Gastrocnemius medialis (tissue), 4 donors: ENCODE results near the gene MAGEB10. TPM values are rescaled to one million over a fixed set of nuclear protein-coding genes. Genes with fewer than 3 reads are reported as not detected.

Source experiments
- ATAC-seq, 2 donors: fragments of 150-250 bp; one replicate each; pipeline ENCODE4 v1.9.1; 2016
- DNase-seq, 2 donors: peaks; one replicate each; pipeline ENCODE4 v3.0.0-alpha.2; 2019
- H3K27ac ChIP-seq, 4 donors: fragments of 200-600 bp; sonication (generic); 1 replicate in 1 of 4; 2 replicates in 3 of 4; pipeline ENCODE4 v1.5.1; 2016 to 2018; ENCODE audit warnings: mild to moderate bottlenecking in 2 of 4, moderate library complexity in 1 of 4
- H3K27me3 ChIP-seq, 3 donors: fragments of 200-600 bp; sonication (generic) in 2 of 3; 1 replicate in 1 of 3; 2 replicates in 2 of 3; pipeline versions ENCODE4 v1.5.1 to v1.6.0; 2016 to 2019; ENCODE audit warnings: mild to moderate bottlenecking in 1 of 3, moderate library complexity in 1 of 3
- H3K36me3 ChIP-seq, 2 donors: fragments of 200-600 bp; sonication (generic) in 1 of 2; one replicate each; pipeline ENCODE4 v1.5.1; 2017 to 2018
- H3K4me1 ChIP-seq, 2 donors: fragments of 200-600 bp; sonication (generic) in 1 of 2; one replicate each; pipeline ENCODE4 v1.5.1; 2016 to 2017; ENCODE audit warnings: mild to moderate bottlenecking in 2 of 2
- H3K4me3 ChIP-seq, 4 donors: fragments of 200-600 bp; sonication (generic) in 3 of 4; 1 replicate in 1 of 4; 2 replicates in 3 of 4; pipeline ENCODE4 v1.5.1; 2016 to 2019; ENCODE audit warnings: mild to moderate bottlenecking in 2 of 4
- H3K9me3 ChIP-seq, 3 donors: fragments of 200-600 bp; sonication (generic) in 2 of 3; 1 replicate in 1 of 3; 2 replicates in 2 of 3; pipeline ENCODE4 v1.5.1; 2016 to 2019
- POLR2A ChIP-seq, 2 donors: fragments of 450-650 bp; IDR thresholded peaks; one replicate each; pipeline ENCODE4 v1.6.1; 2017; ENCODE audit warnings: antibody characterized with exemption in 2 of 2, mild to moderate bottlenecking in 2 of 2, moderate library complexity in 2 of 2
- in situ Hi-C, 4 donors: fragments of 200-750 bp; cut with MboI; loops; one replicate each; pipeline versions ENCODE4 v1.15.0 to v1.8.0; 2017; ENCODE audit warnings: low sequenced_read_pairs in 4 of 4
- intact Hi-C: fragments of 100-400 bp; cut with DNase I; formaldehyde crosslinking; loops from one replicate; pipeline ENCODE4 v1.15.1; 2023; ENCODE audit warnings: low total_unique reads
- total RNA-seq, 4 donors: library from RNA; depleted of rRNA; stranded (reverse); fragments of >200 nt; gene quantifications; one replicate each; pipeline versions ENCODE4 v1.1.0 to v1.2.3, GENCODE V29; 2016
- TF ChIP-seq, protein P1 (sequence below), 5 experiments: fragments of 450-650 bp in 3 of 5; fragments of 200-600 bp in 2 of 5; sonication (generic) in 2 of 5; IDR thresholded peaks in 4 of 5; conservative IDR thresholded peaks in 1 of 5; 1 replicate in 4 of 5; 2 replicates in 1 of 5; pipeline ENCODE4 v1.5.1; 2016 to 2019; ENCODE audit warnings: antibody characterized with exemption in 5 of 5, mild to moderate bottlenecking in 3 of 5, moderate library complexity in 3 of 5

Gene MAGEB10
- total RNA-seq, 4 donors from 2014 or later: not detected

DNA sequence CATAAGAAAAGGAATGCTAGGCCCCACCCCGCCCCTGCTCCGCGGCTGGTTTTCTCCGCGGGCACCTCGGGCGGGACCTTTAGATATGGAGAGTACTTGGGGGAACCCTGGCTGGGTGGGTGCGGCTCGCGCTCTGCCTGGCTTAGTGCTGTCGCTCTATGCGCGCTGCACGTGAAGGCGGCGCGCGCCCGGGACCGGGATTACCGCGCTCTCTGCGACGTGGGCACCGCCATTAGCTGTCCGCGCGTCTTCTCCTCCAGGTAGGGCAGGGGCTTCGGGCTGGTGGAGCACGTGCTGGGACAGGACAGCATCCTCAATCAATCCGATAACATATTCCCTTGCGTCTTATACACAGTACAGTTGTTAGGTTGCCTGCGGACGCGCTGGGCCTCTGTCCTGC is 56.0 kb downstream of the MAGEB10 start:
- no peak for ATAC-seq
- in situ Hi-C loops: no loop called here
- intact Hi-C loops: no loop called here
- Histone ChIP-seq H3K9me3 (no peaks in the 10 kb centered on the region), H3K27ac (no peak overlapping the region), H3K36me3 (no peaks in the 10 kb centered on the region), H3K4me1 (no peaks in the 10 kb centered on the region), H3K4me3 (no peak overlapping the region), H3K27me3 (no peaks in the 10 kb centered on the region)
- no peak for TF ChIP-seq POLR2A (IDR thresholded peaks at IDR 0.05)
- TF ChIP-seq, protein P1, sequence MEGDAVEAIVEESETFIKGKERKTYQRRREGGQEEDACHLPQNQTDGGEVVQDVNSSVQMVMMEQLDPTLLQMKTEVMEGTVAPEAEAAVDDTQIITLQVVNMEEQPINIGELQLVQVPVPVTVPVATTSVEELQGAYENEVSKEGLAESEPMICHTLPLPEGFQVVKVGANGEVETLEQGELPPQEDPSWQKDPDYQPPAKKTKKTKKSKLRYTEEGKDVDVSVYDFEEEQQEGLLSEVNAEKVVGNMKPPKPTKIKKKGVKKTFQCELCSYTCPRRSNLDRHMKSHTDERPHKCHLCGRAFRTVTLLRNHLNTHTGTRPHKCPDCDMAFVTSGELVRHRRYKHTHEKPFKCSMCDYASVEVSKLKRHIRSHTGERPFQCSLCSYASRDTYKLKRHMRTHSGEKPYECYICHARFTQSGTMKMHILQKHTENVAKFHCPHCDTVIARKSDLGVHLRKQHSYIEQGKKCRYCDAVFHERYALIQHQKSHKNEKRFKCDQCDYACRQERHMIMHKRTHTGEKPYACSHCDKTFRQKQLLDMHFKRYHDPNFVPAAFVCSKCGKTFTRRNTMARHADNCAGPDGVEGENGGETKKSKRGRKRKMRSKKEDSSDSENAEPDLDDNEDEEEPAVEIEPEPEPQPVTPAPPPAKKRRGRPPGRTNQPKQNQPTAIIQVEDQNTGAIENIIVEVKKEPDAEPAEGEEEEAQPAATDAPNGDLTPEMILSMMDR (IDR thresholded peaks at IDR 0.05 in 4 of 5, conservative IDR thresholded peaks at IDR 0.05 in 1 of 5): no peak
- no peak for DNase-seq

Other genes starting within 250 kb of the MAGEB10 start
- gene DCAF8L2, start 217.6 kb upstream of the MAGEB10 start, total RNA-seq: not detected
- gene DCAF8L1, start 173.5 kb downstream of the MAGEB10 start, total RNA-seq: not detected